HEK293 (cell line): ENCODE results near the gene R3HDML.

Source experiments
- CTCF ChIA-PET: fragments of 350-600 bp; formaldehyde crosslinking; extraction: SDS; loops from one replicate; lab custom pipeline; 2021; ENCODE audit warnings: antibody characterized with exemption; lab: Yijun Ruan, JAX
- POLR2A ChIA-PET: fragments of 300-600 bp; formaldehyde crosslinking; extraction: SDS; loops from one replicate; lab custom pipeline; 2020; ENCODE audit warnings: antibody characterized with exemption, inconsistent platforms; lab: Yijun Ruan, JAX
- H3K27ac ChIP-seq: fragments of 200-500 bp; sonication (Bioruptor generic); 2 replicates; pipeline ENCODE4 v1.5.1; 2014; ENCODE audit warnings: low read depth, low read length, control low read depth, inconsistent platforms; ENCODE audit errors: extremely low read depth
- H3K36me3 ChIP-seq, 2 experiments: fragments of 200-500 bp in 1 of 2; sonication (Bioruptor generic) in 1 of 2; 1 replicate in 1 of 2; 2 replicates in 1 of 2; pipeline ENCODE4 v1.5.1; 2014 to 2017; ENCODE audit warnings: inconsistent platforms in 2 of 2, low read length in 2 of 2; ENCODE audit not compliant: control insufficient read depth in 2 of 2, insufficient read depth in 1 of 2
- H3K4me1 ChIP-seq: fragments of 200-500 bp; sonication (Bioruptor generic); 2 replicates; pipeline ENCODE4 v1.5.1; 2014; ENCODE audit warnings: mild to moderate bottlenecking, low read length, inconsistent platforms; ENCODE audit not compliant: control insufficient read depth, insufficient read depth
- H3K4me3 ChIP-seq: 2 replicates; pipeline ENCODE4 v1.5.1; 2011; ENCODE audit warnings: low read depth, mild to moderate bottlenecking, control low read depth, low read length, moderate library complexity
- H3K9me3 ChIP-seq: fragments of 200-500 bp; sonication (Bioruptor generic); 2 replicates; pipeline ENCODE4 v1.5.1; 2014; ENCODE audit warnings: low read depth, low read length, inconsistent platforms; ENCODE audit not compliant: control insufficient read depth, insufficient read depth
- HOXD13 ChIP-seq: sonication (generic); formaldehyde crosslinking; IDR thresholded peaks from 2 replicates; pipeline ENCODE4 v1.8.0; 2022; ENCODE audit warnings: missing genetic modification reagents, borderline replicate concordance
- KLF9 ChIP-seq: fragments of 450-650 bp; formaldehyde crosslinking; IDR thresholded peaks from 2 replicates; pipeline ENCODE4 v1.5.1; 2016; ENCODE audit warnings: missing biosample characterization, missing genetic modification characterization, low read depth
- ZBTB17 ChIP-seq: fragments of 450-650 bp; formaldehyde crosslinking; IDR thresholded peaks from 2 replicates; pipeline ENCODE4 v1.5.1; 2016; ENCODE audit warnings: missing biosample characterization, missing genetic modification characterization
- ZBTB44 ChIP-seq: fragments of 450-650 bp; IDR thresholded peaks from 2 replicates; pipeline ENCODE4 v1.5.1; 2018; ENCODE audit warnings: missing biosample characterization, mild to moderate bottlenecking, missing genetic modification characterization
- ZBTB48 ChIP-seq: fragments of 450-650 bp; formaldehyde crosslinking; IDR thresholded peaks from 2 replicates; pipeline ENCODE4 v1.5.1; 2016; ENCODE audit warnings: missing biosample characterization, missing genetic modification characterization
- ZFHX2 ChIP-seq: fragments of 450-650 bp; formaldehyde crosslinking; conservative IDR thresholded peaks from 2 replicates; pipeline ENCODE4 v1.5.1; 2016; ENCODE audit warnings: missing biosample characterization, missing genetic modification characterization
- ZFP41 ChIP-seq: fragments of 450-650 bp; formaldehyde crosslinking; IDR thresholded peaks from 2 replicates; pipeline ENCODE4 v1.5.1; 2016; ENCODE audit warnings: missing biosample characterization, missing genetic modification characterization, borderline replicate concordance
- ZIC2 ChIP-seq: fragments of 450-650 bp; formaldehyde crosslinking; IDR thresholded peaks from 2 replicates; pipeline ENCODE4 v1.5.1; 2016; ENCODE audit warnings: missing biosample characterization, missing genetic modification characterization
- ZNF114 ChIP-seq: fragments of 450-650 bp; formaldehyde crosslinking; IDR thresholded peaks from 2 replicates; pipeline ENCODE4 v1.5.0; 2017; ENCODE audit warnings: missing biosample characterization, missing genetic modification characterization
- ZNF18 ChIP-seq: fragments of 450-650 bp; formaldehyde crosslinking; IDR thresholded peaks from 2 replicates; pipeline ENCODE4 v1.5.1; 2016; ENCODE audit warnings: missing biosample characterization, missing genetic modification characterization
- ZNF221 ChIP-seq: fragments of 450-650 bp; formaldehyde crosslinking; IDR thresholded peaks from 2 replicates; pipeline ENCODE4 v1.5.1; 2017; ENCODE audit warnings: missing biosample characterization, missing genetic modification characterization, borderline replicate concordance
- ZNF366 ChIP-seq: fragments of 450-650 bp; formaldehyde crosslinking; conservative IDR thresholded peaks from 2 replicates; pipeline ENCODE4 v1.5.1; 2016; ENCODE audit warnings: missing biosample characterization, missing genetic modification characterization
- ZNF76 ChIP-seq: fragments of 450-650 bp; formaldehyde crosslinking; IDR thresholded peaks from 2 replicates; pipeline ENCODE4; 2016; ENCODE audit warnings: low read depth, missing biosample characterization, missing genetic modification characterization, borderline replicate concordance
- ZNF791 ChIP-seq: fragments of 450-650 bp; formaldehyde crosslinking; IDR thresholded peaks from 2 replicates; pipeline ENCODE4 v1.5.1; 2016; ENCODE audit warnings: missing biosample characterization, missing genetic modification characterization
- ZNF843 ChIP-seq: fragments of 450-650 bp; formaldehyde crosslinking; IDR thresholded peaks from 2 replicates; pipeline ENCODE4 v1.5.1; 2016; ENCODE audit warnings: missing biosample characterization, missing genetic modification characterization

The R3HDML gene

GRCh38 chr20:44367746-44368145 lies 30.9 kb downstream of the R3HDML start:
- no peaks in the 10 kb centered on the region for H3K36me3 ChIP-seq
- TF ChIP-seq ZNF76 (tag by site-specific recombination) (no peak), ZNF843 (tag by site-specific recombination) (no peak), HOXD13 (CRISPR knock-in tag) (no peak), ZNF18 (no peak), ZNF791 (no peak), ZNF114 (tag by site-specific recombination) (no peak), ZNF366 (no peak)
- CTCF ChIA-PET: interaction anchor here (0.6 to 2.5 kb wide), 5 partner anchors 13 to 241 kb away, joined by 3 to 13 read pairs (median 4); no protein-coding TSS in a partner anchor
- no peaks in the 10 kb centered on the region for H3K4me1 ChIP-seq
- H3K4me3 ChIP-seq: no peak overlapping the region
- H3K9me3 ChIP-seq: no peaks in the 10 kb centered on the region
- no peak overlapping the region for H3K27ac ChIP-seq
- POLR2A ChIA-PET: interaction anchor here (0.7 kb wide), 1 partner anchor 14 kb away, joined by 4 read pairs; no protein-coding TSS in a partner anchor

GRCh38 chr20:44370639-44371218 lies 33.9 kb downstream of the R3HDML start:
- no peaks in the 10 kb centered on the region for H3K36me3 ChIP-seq
- no peaks in the 10 kb centered on the region for H3K4me1 ChIP-seq
- H3K9me3 ChIP-seq: no peaks in the 10 kb centered on the region
- no peak overlapping the region for H3K27ac ChIP-seq
- POLR2A ChIA-PET: no interaction called here
- CTCF ChIA-PET: interaction anchor here (1.3 kb wide), 1 partner anchor 14 kb away, joined by 3 read pairs; no protein-coding TSS in a partner anchor
- H3K4me3 ChIP-seq: no peak overlapping the region
- TF ChIP-seq KLF9 (no peak), ZFP41 (tag by site-specific recombination) (no peak), ZIC2 (tag by site-specific recombination) (peak; percentile 67; the same call in 1 of the 2 replicates), ZBTB17 (tag by site-specific recombination) (no peak), ZFHX2 (tag by site-specific recombination) (no peak)

- POLR2A ChIA-PET: no interaction called here
- Histone ChIP-seq H3K9me3 (no peaks in the 10 kb centered on the region), H3K4me1 (no peaks in the 10 kb centered on the region), H3K36me3 (no peaks in the 10 kb centered on the region), H3K4me3 (no peak overlapping the region), H3K27ac (no peak overlapping the region)
- CTCF ChIA-PET: interaction anchor here (0.6 to 8.4 kb wide), 7 partner anchors 11 to 678 kb away, joined by 3 to 168 read pairs (median 3); no protein-coding TSS in a partner anchor
- TF ChIP-seq ZBTB44 (tag by site-specific recombination): no peak
- TF ChIP-seq ZBTB48 (tag by site-specific recombination): no peak
- TF ChIP-seq ZNF221 (tag by site-specific recombination): no peak
Measured at GRCh38 chr20:44382641-44383040, 45.8 kb downstream of the R3HDML start.
